ENCODE results near the gene FARSB.
"Not testable (repeated sequence)": the region's sequence is repeated elsewhere in the genome, so short reads cannot be mapped to it uniquely, and the experiment has no call there.

The FARSB gene

GRCh38 chr2:222603501-222603900 is 52.4 kb downstream of the FARSB start:
- DNase-seq (ENCODE audit: low read depth), result no peak
- H3K4me3 ChIP-seq (ENCODE audit: low read depth, low read length), result no peak overlapping the region
- TF ChIP-seq MYC (IDR thresholded peaks at IDR 0.05; ENCODE audit: low read depth, low read length) (no peak), MAX (IDR thresholded peaks at IDR 0.05; ENCODE audit: low read depth, low read length) (no peak), POLR2A (IDR thresholded peaks at IDR 0.05; ENCODE audit: extremely low read depth, insufficient read length) (no peak), CTCF (IDR thresholded peaks at IDR 0.05; ENCODE audit: low read depth, low read length) (no peak)

- no peak overlapping the region for H3K4me3 ChIP-seq (ENCODE audit: low read depth, low read length)
- TF ChIP-seq MYC (IDR thresholded peaks at IDR 0.05; ENCODE audit: low read depth, low read length) (no peak), MAX (IDR thresholded peaks at IDR 0.05; ENCODE audit: low read depth, low read length) (no peak), POLR2A (IDR thresholded peaks at IDR 0.05; ENCODE audit: extremely low read depth, insufficient read length) (no peak), CTCF (IDR thresholded peaks at IDR 0.05; ENCODE audit: low read depth, low read length) (no peak)
- no peak for DNase-seq (ENCODE audit: low read depth)
These were observed 57.3 kb downstream of the FARSB start for GRCh38 chr2:222598611-222599010.

- TF ChIP-seq POLR2A (IDR thresholded peaks at IDR 0.05; ENCODE audit: extremely low read depth, insufficient read length) (no peak), CTCF (IDR thresholded peaks at IDR 0.05; ENCODE audit: low read depth, low read length) (no peak), MAX (IDR thresholded peaks at IDR 0.05; ENCODE audit: low read depth, low read length) (no peak), MYC (IDR thresholded peaks at IDR 0.05; ENCODE audit: low read depth, low read length) (no peak)
- no peak overlapping the region for H3K4me3 ChIP-seq (ENCODE audit: low read depth, low read length)
- DNase-seq (ENCODE audit: low read depth), result no peak
These were observed 60.3 kb downstream of the FARSB start for GRCh38 chr2:222595581-222595980.

GRCh38 chr2:222594679-222595078 is 61.2 kb downstream of the FARSB start:
- peak; percentile 14 for DNase-seq (ENCODE audit: low read depth)
- TF ChIP-seq POLR2A (IDR thresholded peaks at IDR 0.05; ENCODE audit: extremely low read depth, insufficient read length) (no peak), MAX (IDR thresholded peaks at IDR 0.05; ENCODE audit: low read depth, low read length) (no peak), MYC (IDR thresholded peaks at IDR 0.05; ENCODE audit: low read depth, low read length) (no peak), CTCF (IDR thresholded peaks at IDR 0.05; ENCODE audit: low read depth, low read length) (no peak)
- H3K4me3 ChIP-seq (ENCODE audit: low read depth, low read length), result no peak overlapping the region

- TF ChIP-seq POLR2A (IDR thresholded peaks at IDR 0.05; ENCODE audit: extremely low read depth, insufficient read length) (no peak), MAX (IDR thresholded peaks at IDR 0.05; ENCODE audit: low read depth, low read length) (no peak), MYC (IDR thresholded peaks at IDR 0.05; ENCODE audit: low read depth, low read length) (no peak), CTCF (IDR thresholded peaks at IDR 0.05; ENCODE audit: low read depth, low read length) (no peak)
- no peak for DNase-seq (ENCODE audit: low read depth)
- H3K4me3 ChIP-seq (ENCODE audit: low read depth, low read length), result no peak overlapping the region
These were observed 63.7 kb downstream of the FARSB start for GRCh38 chr2:222592176-222592575.

- no peak for DNase-seq (ENCODE audit: low read depth)
- TF ChIP-seq MAX (IDR thresholded peaks at IDR 0.05; ENCODE audit: low read depth, low read length), result no peak
- no peak for TF ChIP-seq POLR2A (IDR thresholded peaks at IDR 0.05; ENCODE audit: extremely low read depth, insufficient read length)
- TF ChIP-seq MYC (IDR thresholded peaks at IDR 0.05; ENCODE audit: low read depth, low read length), result no peak
- TF ChIP-seq CTCF (IDR thresholded peaks at IDR 0.05; ENCODE audit: low read depth, low read length), result no peak
- no peak overlapping the region for H3K4me3 ChIP-seq (ENCODE audit: low read depth, low read length)
These were observed 64.2 kb downstream of the FARSB start for GRCh38 chr2:222591661-222592060.

- DNase-seq (ENCODE audit: low read depth), result not testable (repeated sequence)
These were observed 71.3 kb downstream of the FARSB start for GRCh38 chr2:222584589-222584988.

More at GRCh38 chr2:222584589-222584988, 71.3 kb downstream of the FARSB start:
- not testable (repeated sequence) for H3K4me3 ChIP-seq (ENCODE audit: low read depth, low read length)
